HG02973 (cell line): Measurements from ENCODE around the gene FOXP4.
"Not testable (repeated sequence)": the region's sequence is repeated elsewhere in the genome, so short reads cannot be mapped to it uniquely, and the experiment has no call there.

Experiments used
- ATAC-seq: cut with Tn5 transposase; IDR thresholded peaks from one replicate; pipeline ENCODE4 v1.9.1; 2021; ENCODE audit warnings: moderate library complexity; ENCODE audit not compliant: unreplicated experiment

FOXP4 gene

GRCh38 chr6:41597246-41598000 is 51.2 kb downstream of the FOXP4 start:
- no peak for ATAC-seq

DNA sequence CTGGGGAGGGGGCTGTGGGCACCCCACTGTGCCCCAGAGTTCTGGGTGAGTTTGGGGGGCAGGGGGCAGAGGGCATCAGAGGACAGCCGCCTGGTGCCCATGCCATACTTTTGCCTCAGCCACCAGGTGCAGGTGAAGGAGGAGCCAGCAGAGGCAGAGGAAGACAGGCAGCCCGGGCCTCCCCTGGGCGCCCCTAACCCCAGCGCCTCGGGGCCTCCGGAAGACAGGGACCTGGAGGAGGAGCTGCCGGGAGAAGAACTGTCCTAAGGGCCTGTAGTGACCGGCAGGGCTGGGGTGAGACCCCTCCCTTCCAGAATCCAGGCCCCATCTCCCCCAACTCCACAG is 52.5 kb downstream of the FOXP4 start:
- ATAC-seq = no peak

GRCh38 chr6:41599015-41599851 is 53.1 kb downstream of the FOXP4 start:
- no peak for ATAC-seq

DNA sequence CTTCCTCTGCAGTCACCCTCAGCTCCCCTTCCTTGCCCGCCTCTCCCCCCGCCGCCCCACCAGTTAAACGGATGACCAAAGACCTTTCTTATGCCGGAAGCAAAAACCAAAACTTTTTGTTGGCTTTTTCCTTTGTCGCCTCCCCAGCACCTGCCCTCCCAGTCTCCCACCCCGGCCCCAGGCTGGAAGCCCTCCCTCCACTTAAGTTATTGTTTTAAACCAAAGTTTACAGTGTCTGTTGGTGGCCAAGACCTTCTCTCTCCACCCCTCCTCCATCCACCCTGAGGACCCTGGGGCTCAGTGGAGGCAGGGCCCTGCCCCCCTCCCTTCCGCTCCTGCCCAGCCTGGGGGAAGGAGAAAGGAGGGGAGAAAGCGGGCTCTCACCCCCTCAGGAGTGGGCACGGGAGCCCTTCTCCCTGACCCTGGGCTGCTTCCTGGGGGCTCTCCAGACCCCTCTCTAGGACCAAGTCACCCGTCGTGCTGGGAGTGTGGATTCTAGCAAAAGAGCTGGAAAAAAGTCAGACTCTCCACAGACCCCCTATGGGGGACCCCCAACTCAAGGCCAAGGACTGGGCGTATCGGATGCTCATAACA is 53.8 kb downstream of the FOXP4 start:
- ATAC-seq = no peak

DNA sequence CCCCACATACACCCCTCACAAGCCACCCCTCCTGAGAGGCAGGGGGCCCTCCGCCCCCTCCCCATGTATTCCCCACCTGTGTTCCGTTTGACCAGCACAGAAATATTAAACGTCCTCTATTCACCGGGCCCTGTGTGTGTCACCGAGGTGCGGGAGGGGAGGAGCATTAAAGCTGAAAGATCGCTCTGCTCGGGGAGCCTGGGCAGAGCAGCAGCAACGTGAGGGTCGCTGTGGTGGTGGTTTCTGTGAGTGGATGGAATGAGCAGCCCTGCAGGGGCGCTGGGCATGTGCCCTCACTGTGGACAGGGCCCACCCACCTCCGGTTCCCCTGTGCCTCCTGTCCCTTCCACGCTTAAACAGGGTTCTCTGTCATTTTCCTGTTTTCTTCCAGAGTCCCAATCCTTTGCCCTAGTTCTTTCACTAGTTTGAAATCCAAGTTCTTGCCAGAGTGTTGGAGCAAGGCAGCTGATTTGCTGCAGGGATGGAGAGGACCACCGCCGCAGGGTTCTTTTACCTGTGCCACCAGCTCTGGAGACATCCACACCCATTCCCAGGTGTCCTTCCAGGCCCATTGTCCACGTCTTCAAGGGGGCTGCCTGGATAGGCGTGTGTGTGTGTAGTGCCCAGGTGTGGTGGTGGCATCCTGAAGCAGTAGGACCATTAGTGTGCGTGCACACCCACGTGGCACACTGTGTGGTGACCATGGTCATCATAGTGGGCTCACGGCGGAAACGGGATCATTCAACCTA is 54.5 kb downstream of the FOXP4 start:
- ATAC-seq = no peak

- no peak for ATAC-seq
Observed at GRCh38 chr6:41601248-41601549, 55.0 kb downstream of the FOXP4 start.

GRCh38 chr6:41602422-41602743 is 56.2 kb downstream of the FOXP4 start:
- no peak for ATAC-seq

DNA sequence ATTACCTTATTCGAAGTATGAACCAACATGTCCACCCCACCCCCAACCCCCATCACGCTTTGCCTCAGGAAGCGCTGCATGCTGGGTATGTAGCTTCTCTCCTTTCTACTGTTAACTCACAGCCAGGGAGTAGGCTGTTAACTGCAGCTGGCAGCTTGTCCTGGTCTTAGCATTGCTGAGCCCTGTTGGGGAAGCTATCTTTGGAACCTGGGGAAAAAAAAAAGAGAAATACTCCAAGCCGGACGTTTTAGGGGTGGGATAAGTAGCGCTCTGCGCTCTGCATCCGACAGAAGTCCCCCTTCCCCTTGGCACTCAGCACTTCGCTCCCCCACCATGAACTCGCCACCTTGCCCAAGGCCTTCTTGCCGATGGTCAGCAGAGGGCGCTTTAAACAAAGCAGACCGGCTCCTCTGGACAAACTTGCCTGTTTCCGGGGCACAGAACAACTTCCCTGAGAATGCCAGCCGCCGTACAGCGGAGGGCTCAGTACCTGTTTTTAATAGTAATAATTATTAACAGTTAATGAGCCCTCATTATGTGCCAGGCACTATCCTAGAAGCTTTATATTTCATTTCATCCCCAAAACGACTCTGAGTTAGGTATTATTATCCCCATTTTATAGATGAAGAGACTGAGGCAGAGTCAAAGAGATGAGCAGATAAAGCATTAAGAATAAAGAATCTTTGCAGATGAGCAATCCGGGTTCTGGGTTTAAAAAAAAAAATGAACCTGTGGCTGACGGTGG is 56.9 kb downstream of the FOXP4 start:
- ATAC-seq = no peak

GRCh38 chr6:41604006-41604405 is 57.8 kb downstream of the FOXP4 start:
- no peak for ATAC-seq

DNA sequence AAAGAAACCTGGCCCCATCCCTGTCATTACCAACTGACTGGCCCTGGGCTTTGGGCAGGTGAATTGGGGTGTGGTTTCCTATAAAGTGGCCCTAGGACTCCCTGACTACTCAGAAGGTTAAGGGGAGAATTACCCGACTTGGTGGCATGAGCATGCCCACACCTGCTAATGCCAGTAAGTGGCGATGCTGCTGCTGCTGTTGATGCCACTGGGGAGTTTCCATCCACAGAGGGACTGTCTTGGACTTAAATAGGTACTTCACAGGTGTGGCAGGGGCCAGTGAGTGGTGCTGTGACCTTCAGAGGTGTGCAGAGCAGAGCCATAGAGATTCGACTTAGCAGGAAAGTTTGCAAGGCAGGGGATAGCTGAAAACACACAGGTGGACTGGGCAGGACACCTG is 59.5 kb downstream of the FOXP4 start:
- ATAC-seq = no peak

GRCh38 chr6:41607036-41607435 is 60.9 kb downstream of the FOXP4 start:
- ATAC-seq = no peak

DNA sequence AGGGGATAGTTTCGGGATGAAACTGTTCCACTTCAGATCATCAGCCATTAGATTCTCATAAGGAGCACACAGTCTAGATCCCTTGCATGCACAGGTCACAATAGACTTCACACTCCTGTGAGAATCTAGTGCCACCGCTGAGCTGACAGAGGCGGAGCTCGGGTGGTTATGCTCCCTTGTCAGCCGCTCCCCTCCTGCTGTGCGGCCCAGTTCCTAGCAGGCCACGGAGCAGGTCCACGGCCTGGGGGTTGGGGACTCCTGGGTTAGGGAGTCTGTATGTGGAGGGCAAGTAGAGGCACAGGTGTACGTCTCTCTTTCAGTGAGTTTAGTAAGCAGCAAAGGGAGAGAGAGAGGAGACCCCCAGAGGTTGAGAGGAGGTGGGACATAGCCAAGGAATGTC is 61.6 kb downstream of the FOXP4 start:
- no peak for ATAC-seq

- no peak for ATAC-seq
Observed at GRCh38 chr6:41608443-41609151, 62.4 kb downstream of the FOXP4 start.

- no peak for ATAC-seq
Observed at GRCh38 chr6:41614715-41615114, 68.5 kb downstream of the FOXP4 start.

- no peak for ATAC-seq
Observed at GRCh38 chr6:41615311-41615710, 69.1 kb downstream of the FOXP4 start.

DNA sequence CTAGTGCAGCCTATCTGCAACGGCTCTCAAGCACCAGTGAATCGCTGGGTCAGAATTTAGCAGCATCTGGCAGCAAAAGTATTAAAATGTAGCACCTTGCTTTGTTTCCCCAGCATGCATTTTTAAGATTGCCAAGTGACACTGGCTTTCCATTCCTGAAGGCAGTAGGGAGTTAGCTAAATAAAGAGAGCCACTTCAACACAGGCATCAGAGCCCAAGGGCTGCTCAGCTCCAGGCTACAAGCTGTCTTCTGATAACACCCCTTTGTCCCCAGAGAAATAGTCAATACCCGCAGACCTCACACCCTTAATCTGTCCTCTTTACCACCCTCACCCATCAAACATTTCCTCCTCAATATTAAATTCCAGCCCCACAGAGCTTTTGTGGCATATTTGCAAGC is 72.4 kb downstream of the FOXP4 start:
- ATAC-seq = no peak

DNA sequence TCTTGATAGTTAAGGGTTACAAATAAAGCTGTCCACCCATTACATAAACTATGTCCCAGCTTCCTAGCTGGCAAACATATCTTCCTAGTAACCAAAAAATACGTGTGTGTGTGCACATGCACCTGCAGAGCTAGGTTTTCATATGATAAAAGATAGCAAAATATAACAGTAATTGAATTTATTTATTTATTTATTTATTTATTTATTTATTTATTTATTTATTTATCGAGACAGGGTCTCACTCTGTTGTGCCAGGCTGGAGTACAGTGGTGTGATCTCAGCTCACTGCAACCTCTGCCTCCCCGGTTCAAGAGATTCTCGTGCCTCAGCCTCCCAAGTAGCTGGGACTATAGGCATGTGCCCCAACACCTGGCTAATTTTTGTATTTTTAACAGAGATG is 73.0 kb downstream of the FOXP4 start:
- ATAC-seq = not testable (repeated sequence)

DNA sequence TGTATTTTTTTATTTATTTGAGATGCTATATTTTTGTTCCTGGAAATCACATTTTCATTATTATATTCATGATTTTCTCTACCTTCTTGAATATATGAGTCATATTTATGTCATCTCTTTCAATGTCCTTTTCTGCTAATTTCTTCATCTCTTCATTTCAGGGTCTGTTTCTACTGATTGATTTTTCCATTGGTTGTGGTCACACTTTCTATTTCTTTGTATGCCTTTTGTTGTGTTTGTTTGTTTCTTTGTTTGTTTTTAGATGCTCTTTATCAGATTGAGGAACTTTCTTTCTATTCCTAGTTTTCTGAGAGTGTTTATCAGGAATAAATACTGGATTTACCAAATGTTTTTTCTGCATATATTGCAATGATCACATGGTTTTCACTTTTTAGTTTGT is 75.2 kb downstream of the FOXP4 start:
- ATAC-seq = no peak

- no peak for ATAC-seq
Observed at GRCh38 chr6:41621802-41622201, 75.6 kb downstream of the FOXP4 start.

DNA sequence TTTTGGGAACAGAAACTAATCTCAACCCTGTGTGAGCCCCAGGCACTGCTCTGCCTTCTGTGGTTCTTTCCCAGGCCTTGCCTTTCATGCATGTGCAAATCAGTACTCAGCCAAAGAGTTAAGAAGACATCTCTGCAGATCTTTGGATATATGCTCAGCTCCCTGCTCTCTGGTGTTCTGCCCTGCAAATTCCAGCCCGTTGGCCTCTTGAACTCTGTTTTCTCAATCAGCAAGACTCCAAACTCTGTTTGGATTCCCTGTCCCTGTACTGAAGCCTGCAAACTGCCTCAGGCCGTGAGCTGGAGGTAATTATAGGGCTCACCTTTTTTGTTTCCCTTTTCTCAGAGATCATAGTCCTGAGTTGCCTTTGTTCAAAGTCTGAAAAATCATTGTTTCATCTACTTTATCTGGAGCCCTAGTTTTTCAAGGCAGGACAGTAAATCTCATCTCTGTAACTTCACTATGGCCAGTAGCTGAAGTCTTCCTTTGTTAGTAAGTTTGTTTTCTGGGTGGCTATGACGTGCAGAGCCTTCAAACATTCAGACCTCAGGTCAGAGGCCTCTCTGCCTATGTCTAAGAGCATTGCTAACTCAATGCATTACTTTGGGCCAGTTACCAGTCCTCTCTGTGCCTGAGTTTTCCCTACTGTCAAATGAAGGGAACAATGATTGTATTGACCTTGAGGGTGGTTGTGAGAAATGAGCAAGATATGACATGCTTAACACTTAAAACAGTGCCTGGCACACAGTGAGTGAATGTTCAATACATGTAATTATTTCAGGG is 76.2 kb downstream of the FOXP4 start:
- no peak for ATAC-seq
